ENCODE measurements around the gene HSPA12B.

DNA sequence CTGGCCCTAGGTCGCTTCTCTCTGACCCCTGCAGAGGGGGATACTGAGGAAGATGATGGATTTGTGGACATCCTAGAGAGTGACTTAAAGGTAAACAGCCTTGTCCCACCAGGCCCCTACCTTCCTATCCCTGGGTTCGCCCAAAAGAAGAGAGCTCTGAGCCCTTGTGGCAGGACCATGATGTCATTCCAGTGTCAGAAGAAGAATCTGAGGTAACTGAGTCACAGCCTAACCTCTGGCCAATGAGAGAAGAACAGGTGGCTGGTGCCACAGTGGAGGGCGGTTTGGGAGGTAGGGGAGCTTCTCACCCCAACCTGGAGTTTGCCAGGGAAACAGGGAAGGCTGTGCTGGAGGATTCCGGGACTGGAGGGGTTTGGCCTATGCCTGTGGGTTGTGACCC lies 68.8 kb downstream of the HSPA12B start:
- TF ChIP-seq ZNF384 (IDR thresholded peaks at IDR 0.05) (no peak), SUZ12 (IDR thresholded peaks at IDR 0.05) (no peak), HDGF (IDR thresholded peaks at IDR 0.05; ENCODE audit: borderline replicate concordance) (no peak), TARDBP (IDR thresholded peaks at IDR 0.05) (no peak), BHLHE40 (IDR thresholded peaks at IDR 0.05; ENCODE audit: borderline replicate concordance) (no peak), ELF4 (IDR thresholded peaks at IDR 0.05) (no peak), FOXM1 (IDR thresholded peaks at IDR 0.05; ENCODE audit: borderline replicate concordance) (no peak), SP1 (IDR thresholded peaks at IDR 0.05) (no peak), FOXK2 (IDR thresholded peaks at IDR 0.05) (no peak), NFRKB (IDR thresholded peaks at IDR 0.05) (no peak), CTBP1 (IDR thresholded peaks at IDR 0.05; ENCODE audit: borderline replicate concordance) (no peak), FOXA1 (IDR thresholded peaks at IDR 0.05) (no peak)
- TF ChIP-seq, protein P1, sequence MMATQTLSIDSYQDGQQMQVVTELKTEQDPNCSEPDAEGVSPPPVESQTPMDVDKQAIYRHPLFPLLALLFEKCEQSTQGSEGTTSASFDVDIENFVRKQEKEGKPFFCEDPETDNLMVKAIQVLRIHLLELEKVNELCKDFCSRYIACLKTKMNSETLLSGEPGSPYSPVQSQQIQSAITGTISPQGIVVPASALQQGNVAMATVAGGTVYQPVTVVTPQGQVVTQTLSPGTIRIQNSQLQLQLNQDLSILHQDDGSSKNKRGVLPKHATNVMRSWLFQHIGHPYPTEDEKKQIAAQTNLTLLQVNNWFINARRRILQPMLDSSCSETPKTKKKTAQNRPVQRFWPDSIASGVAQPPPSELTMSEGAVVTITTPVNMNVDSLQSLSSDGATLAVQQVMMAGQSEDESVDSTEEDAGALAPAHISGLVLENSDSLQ (IDR thresholded peaks at IDR 0.05), result no peak
